ENCODE results near the gene SNX32. TPM values are rescaled to one million over a fixed set of nuclear protein-coding genes. Genes with fewer than 3 reads are reported as not detected.

SNX32 gene
- total and polyA plus RNA-seq, 9 of the 15 experiments (the other 6 are each of a cell fraction or from before 2014, with no cell fraction given) = 0.03 TPM; not detected in 7

- TF ChIP-seq CEBPZ (IDR thresholded peaks at IDR 0.05; ENCODE audit: borderline replicate concordance, low read depth, low read length) (no peak), HIVEP1 (CRISPR knock-in tag; IDR thresholded peaks at IDR 0.05) (no peak), NFXL1 (CRISPR knock-in tag; IDR thresholded peaks at IDR 0.05) (0 out of 2 replicates have a peak, but pooled peaks have one; percentile 20), ZC3H4 (CRISPR knock-in tag; IDR thresholded peaks at IDR 0.05; ENCODE audit: borderline replicate concordance) (no peak; the same call in 1 of the 2 replicates), KAT2B (IDR thresholded peaks at IDR 0.05; ENCODE audit: low read depth, low read length) (no peak), NBN (IDR thresholded peaks at IDR 0.05; ENCODE audit: low read depth) (0 out of 2 replicates have a peak, but pooled peaks have one; percentile 11), CBX3 (IDR thresholded peaks at IDR 0.05; ENCODE audit: borderline replicate concordance in 1 of 2, low read length in 2 of 2) (no peak), POLR2H (tag; IDR thresholded peaks at IDR 0.05; ENCODE audit: low read depth) (peak; percentile 74), HMGN3 (IDR thresholded peaks at IDR 0.05; ENCODE audit: borderline replicate concordance, extremely low read depth, insufficient read length, low read depth, low read length) (no peak), SMC3 (conservative IDR thresholded peaks at IDR 0.05; ENCODE audit: insufficient read depth, low read depth, low read length) (no peak), ELF2 (CRISPR knock-in tag; IDR thresholded peaks at IDR 0.05) (no peak), HES1 (IDR thresholded peaks at IDR 0.05; ENCODE audit: low read depth) (no peak), ZBTB2 (IDR thresholded peaks at IDR 0.05) (no peak), ZNF551 (CRISPR knock-in tag; IDR thresholded peaks at IDR 0.05) (0 out of 2 replicates have a peak, but pooled peaks have one; percentile 45), KDM1A (IDR thresholded peaks at IDR 0.05) (no peak)
Measured at GRCh38 chr11:65859812-65860277, 26.1 kb downstream of the SNX32 start (continued).
